ENCODE results near the gene PRAMEF4. TPM values are rescaled to one million over a fixed set of nuclear protein-coding genes. Genes with fewer than 3 reads are reported as not detected.
"Not testable (repeated sequence)": the region's sequence is repeated elsewhere in the genome, so short reads cannot be mapped to it uniquely, and the experiment has no call there.

The PRAMEF4 gene
- total and polyA plus RNA-seq, 2 donors (not counting 3 experiments of a cell fraction or from before 2014, with no cell fraction given) = not detected

DNA sequence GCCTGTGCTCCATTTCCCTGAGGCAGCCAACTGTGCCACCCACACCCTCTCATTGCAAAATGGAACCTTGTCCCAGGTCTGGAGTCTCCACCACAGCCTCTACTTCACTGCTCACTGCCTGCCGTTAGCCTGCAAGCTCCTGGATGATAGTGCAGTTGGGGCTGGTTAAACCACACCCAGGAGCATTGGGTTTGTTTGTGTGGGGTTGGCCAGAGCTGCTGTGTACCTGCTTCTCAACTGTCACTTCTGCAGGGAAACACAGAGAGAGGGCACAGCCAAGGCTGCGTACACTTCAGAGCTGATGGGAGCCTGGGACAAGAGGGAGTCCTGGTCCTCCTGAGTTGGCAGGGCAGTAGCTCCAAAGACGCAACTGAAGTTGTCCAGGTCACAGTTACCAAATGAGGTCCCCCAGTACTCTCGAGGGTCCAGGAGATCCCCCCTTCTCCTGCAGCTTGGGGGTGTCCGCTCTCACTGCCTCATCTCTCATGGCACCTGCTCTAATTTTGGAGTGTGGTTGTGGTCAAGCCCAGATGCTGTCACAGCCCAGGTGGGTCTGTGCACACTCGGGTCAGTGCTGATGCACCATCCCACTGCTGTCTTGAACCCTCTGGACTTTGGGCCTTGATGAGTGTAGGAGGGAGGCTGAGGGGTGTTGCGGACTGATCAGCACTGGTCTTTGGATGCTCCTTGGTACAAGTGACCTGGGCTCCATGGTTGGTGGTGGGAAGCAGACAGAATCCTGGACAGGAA, 22.7 kb downstream of the PRAMEF4 start:
- H3K4me2 ChIP-seq (ENCODE audit: insufficient read depth, low read length) = not testable (repeated sequence)

DNA sequence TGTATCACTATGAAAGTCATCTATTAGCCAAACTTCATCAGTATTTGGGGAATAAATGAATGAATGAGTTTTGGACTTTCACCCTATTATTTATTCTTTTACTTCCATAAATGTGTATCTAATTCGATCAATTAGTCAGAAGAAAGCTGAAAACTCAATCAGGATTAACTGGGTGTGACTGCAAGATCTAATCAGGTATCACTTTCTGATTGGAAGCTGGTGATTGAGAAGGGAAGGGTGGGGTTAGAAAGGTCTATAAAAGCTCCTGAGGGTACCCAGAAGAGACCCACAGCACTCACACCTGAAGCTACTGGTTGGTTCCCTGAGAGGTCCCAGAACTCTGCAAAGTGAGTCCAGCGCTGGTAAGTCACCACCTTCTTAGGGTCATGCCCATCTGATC, 29.2 kb downstream of the PRAMEF4 start, which contains the start of gene PRAMEF2:
Gene PRAMEF2, plus strand, starts transcription at position 301 of the 400 bp plus-strand sequence. CDS start 1,924 bp downstream, outside the sequence.
- H3K27ac ChIP-seq (ENCODE audit: insufficient read depth, low read depth, low read length); FAIRE-seq; DNase-seq (ENCODE audit: low read depth, low spot score); intact Hi-C loops (cut with micrococcal nuclease); H3K4me1 ChIP-seq (ENCODE audit: control insufficient read depth, extremely low read depth, insufficient read depth, low read length); H3K9ac ChIP-seq (replicated peaks; ENCODE audit: extremely low read depth, insufficient read depth, low read length); H3K36me3 ChIP-seq (ENCODE audit: control insufficient read depth in 2 of 2, extremely low read depth in 1 of 2, insufficient read depth in 2 of 2, low read length in 2 of 2); H3K79me2 ChIP-seq (ENCODE audit: control insufficient read depth, insufficient read depth, low read length); CTCF ChIA-PET; POLR2A ChIA-PET; H3K9me3 ChIP-seq (replicated peaks; ENCODE audit: control insufficient read depth, insufficient read depth, low read length); H3K27me3 ChIP-seq (ENCODE audit: control insufficient read depth in 2 of 2, insufficient read depth in 2 of 2, low read length in 2 of 2); H3K4me2 ChIP-seq (ENCODE audit: insufficient read depth, low read length); H3K9me1 ChIP-seq (replicated peaks; ENCODE audit: control insufficient read depth, extremely low read depth, insufficient read depth, low read length); H4K20me1 ChIP-seq (replicated peaks; ENCODE audit: control insufficient read depth, extremely low read depth, insufficient read depth, low read length); H3K4me3 ChIP-seq (replicated peaks in 1 of 3; ENCODE audit: insufficient read depth in 1 of 3, low read depth in 1 of 3, low read length in 3 of 3); BruUV-seq (replicated peaks); H2AFZ ChIP-seq (ENCODE audit: low read depth, low read length); dilution Hi-C loops (cut with MboI; ENCODE audit: extremely low pct_ligation_motif_present, low sequenced_read_pairs): not testable (repeated sequence)

More for the DNA sequence above, 22.7 kb downstream of the PRAMEF4 start:
- H4K20me1 ChIP-seq (replicated peaks; ENCODE audit: control insufficient read depth, extremely low read depth, insufficient read depth, low read length); H3K4me1 ChIP-seq (ENCODE audit: control insufficient read depth, extremely low read depth, insufficient read depth, low read length); H3K9ac ChIP-seq (replicated peaks; ENCODE audit: extremely low read depth, insufficient read depth, low read length); H3K9me1 ChIP-seq (replicated peaks; ENCODE audit: control insufficient read depth, extremely low read depth, insufficient read depth, low read length); H3K27ac ChIP-seq (ENCODE audit: insufficient read depth, low read depth, low read length); H3K36me3 ChIP-seq (ENCODE audit: control insufficient read depth in 2 of 2, extremely low read depth in 1 of 2, insufficient read depth in 2 of 2, low read length in 2 of 2); intact Hi-C loops (cut with micrococcal nuclease); H3K4me3 ChIP-seq (replicated peaks in 1 of 3; ENCODE audit: insufficient read depth in 1 of 3, low read depth in 1 of 3, low read length in 3 of 3); DNase-seq (ENCODE audit: low read depth, low spot score); CTCF ChIA-PET; H3K9me3 ChIP-seq (replicated peaks; ENCODE audit: control insufficient read depth, insufficient read depth, low read length); POLR2A ChIA-PET; FAIRE-seq; H3K79me2 ChIP-seq (ENCODE audit: control insufficient read depth, insufficient read depth, low read length); H3K27me3 ChIP-seq (ENCODE audit: control insufficient read depth in 2 of 2, insufficient read depth in 2 of 2, low read length in 2 of 2); BruUV-seq (replicated peaks); dilution Hi-C loops (cut with MboI; ENCODE audit: extremely low pct_ligation_motif_present, low sequenced_read_pairs); H2AFZ ChIP-seq (ENCODE audit: low read depth, low read length): not testable (repeated sequence)
